ENCODE data around the gene SLC22A3.

The SLC22A3 gene

GRCh38 chr6:160429620-160429895 is 81.4 kb downstream of the SLC22A3 start:
- no CpG with 5 or more reads among the region's 4 CpGs for WGBS (ENCODE audit: extremely low coverage, insufficient coverage, insufficient read length)
- Histone ChIP-seq H4K8ac (ENCODE audit: low read depth, low read length) (no peak overlapping the region), H3K79me1 (ENCODE audit: low read length) (no peaks in the 10 kb centered on the region)

DNA sequence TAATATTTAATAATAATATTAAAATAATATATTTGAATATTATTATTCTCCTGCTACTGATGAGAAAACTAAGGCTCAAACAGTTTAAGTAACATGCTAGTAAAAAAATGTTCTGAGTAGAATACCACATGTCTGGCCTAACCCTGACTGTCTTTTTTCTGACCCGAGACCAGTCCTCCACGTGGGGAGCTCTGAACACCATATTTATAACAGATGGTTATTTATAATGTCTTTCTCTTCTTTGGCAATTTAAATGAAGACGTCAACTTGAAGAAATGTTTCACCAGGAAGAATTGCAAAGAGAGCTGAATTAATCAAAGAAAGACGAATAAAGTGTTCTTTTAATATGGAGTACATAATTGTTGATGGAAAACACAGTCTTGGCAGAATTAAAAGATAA is 82.0 kb downstream of the SLC22A3 start:
- Histone ChIP-seq H2BK120ac (ENCODE audit: insufficient read depth, low read length, poor library complexity) (no peak overlapping the region), H2AFZ (ENCODE audit: insufficient read depth, low read length, poor library complexity) (no peak overlapping the region), H4K8ac (ENCODE audit: low read depth, low read length) (no peak overlapping the region), H2BK5ac (ENCODE audit: low read depth, low read length, poor library complexity) (no peak overlapping the region), H3K9ac (ENCODE audit: low read length) (no peak overlapping the region), H3K79me2 (ENCODE audit: control insufficient read depth, insufficient read depth, low read length, poor library complexity) (no peaks in the 10 kb centered on the region), H3K27me3 (ENCODE audit: insufficient read depth, low read length) (no peaks in the 10 kb centered on the region), H3K9me3 (ENCODE audit: insufficient read depth, low read depth, low read length) (no peaks in the 10 kb centered on the region), H4K91ac (ENCODE audit: low read depth, low read length) (no peak overlapping the region), H2AK5ac (ENCODE audit: low read length) (no peak overlapping the region), H3K36me3 (ENCODE audit: control insufficient read depth in 1 of 2, insufficient read depth in 2 of 2, low read length in 2 of 2) (no peaks in the 10 kb centered on the region), H3K4me1 (ENCODE audit: control insufficient read depth in 1 of 2, insufficient read depth in 2 of 2, low read length in 2 of 2) (peaks cover 0 to 3% of the 10 kb centered on the region in 2 experiments), H3K4me3 (ENCODE audit: low read depth, low read length) (no peak overlapping the region), H3K4ac (ENCODE audit: low read depth, low read length) (no peak overlapping the region), H2BK12ac (ENCODE audit: low read length) (no peak overlapping the region), H3K4me2 (ENCODE audit: low read length) (no peak overlapping the region), H3K18ac (ENCODE audit: low read length) (no peak overlapping the region), H3K79me1 (ENCODE audit: low read length) (no peaks in the 10 kb centered on the region), H4K12ac (ENCODE audit: low read depth, low read length) (no peak overlapping the region), H3K27ac (ENCODE audit: low read depth, low read length) (no peak overlapping the region), H3K14ac (ENCODE audit: low read length) (no peak overlapping the region), H3K23ac (ENCODE audit: low read length) (no peak overlapping the region)
- WGBS (ENCODE audit: extremely low coverage, insufficient coverage, insufficient read length): no CpG with 5 or more reads among the region's 4 CpGs
- DNase-seq: no peak

More at GRCh38 chr6:160429620-160429895, 81.4 kb downstream of the SLC22A3 start:
- no peak overlapping the region for H3K23ac ChIP-seq (ENCODE audit: low read length)
- no peak overlapping the region for H3K27ac ChIP-seq (ENCODE audit: low read depth, low read length)
- H2BK5ac ChIP-seq (ENCODE audit: low read depth, low read length, poor library complexity): no peak overlapping the region
- no peaks in the 10 kb centered on the region for H3K36me3 ChIP-seq (ENCODE audit: control insufficient read depth in 1 of 2, insufficient read depth in 2 of 2, low read length in 2 of 2)
- H3K4me1 ChIP-seq (ENCODE audit: control insufficient read depth in 1 of 2, insufficient read depth in 2 of 2, low read length in 2 of 2): peaks cover 0 to 3% of the 10 kb centered on the region in 2 experiments
- H4K91ac ChIP-seq (ENCODE audit: low read depth, low read length): no peak overlapping the region
- H3K79me2 ChIP-seq (ENCODE audit: control insufficient read depth, insufficient read depth, low read length, poor library complexity): no peaks in the 10 kb centered on the region
- no peak overlapping the region for H3K14ac ChIP-seq (ENCODE audit: low read length)
- H2BK120ac ChIP-seq (ENCODE audit: insufficient read depth, low read length, poor library complexity): no peak overlapping the region
- H3K27me3 ChIP-seq (ENCODE audit: insufficient read depth, low read length): no peaks in the 10 kb centered on the region
- H4K12ac ChIP-seq (ENCODE audit: low read depth, low read length): no peak overlapping the region
- no peak overlapping the region for H2BK12ac ChIP-seq (ENCODE audit: low read length)
- no peaks in the 10 kb centered on the region for H3K9me3 ChIP-seq (ENCODE audit: insufficient read depth, low read depth, low read length)
- no peak overlapping the region for H3K4me3 ChIP-seq (ENCODE audit: low read depth, low read length)
- H2AK5ac ChIP-seq (ENCODE audit: low read length): no peak overlapping the region
- H3K4me2 ChIP-seq (ENCODE audit: low read length): no peak overlapping the region
- H3K4ac ChIP-seq (ENCODE audit: low read depth, low read length): no peak overlapping the region
- no peak overlapping the region for H3K18ac ChIP-seq (ENCODE audit: low read length)
- no peak for DNase-seq
- H2AFZ ChIP-seq (ENCODE audit: insufficient read depth, low read length, poor library complexity): no peak overlapping the region
- H3K9ac ChIP-seq (ENCODE audit: low read length): no peak overlapping the region

GRCh38 chr6:160430751-160431150 is 82.6 kb downstream of the SLC22A3 start:
- no peaks in the 10 kb centered on the region for H3K9me3 ChIP-seq (ENCODE audit: insufficient read depth, low read depth, low read length)
- H2BK5ac ChIP-seq (ENCODE audit: low read depth, low read length, poor library complexity): no peak overlapping the region
- no peak overlapping the region for H3K9ac ChIP-seq (ENCODE audit: low read length)
- no peak overlapping the region for H2AK5ac ChIP-seq (ENCODE audit: low read length)
- WGBS (ENCODE audit: extremely low coverage, insufficient coverage, insufficient read length): no CpG with 5 or more reads among the region's 5 CpGs
- H3K23ac ChIP-seq (ENCODE audit: low read length): no peak overlapping the region
- H4K8ac ChIP-seq (ENCODE audit: low read depth, low read length): no peak overlapping the region
- no peak overlapping the region for H3K4ac ChIP-seq (ENCODE audit: low read depth, low read length)
- H3K79me1 ChIP-seq (ENCODE audit: low read length): no peaks in the 10 kb centered on the region
- no peak overlapping the region for H3K4me2 ChIP-seq (ENCODE audit: low read length)
- DNase-seq: no peak
- no peak overlapping the region for H4K91ac ChIP-seq (ENCODE audit: low read depth, low read length)
- no peak overlapping the region for H2BK120ac ChIP-seq (ENCODE audit: insufficient read depth, low read length, poor library complexity)
- no peaks in the 10 kb centered on the region for H3K27me3 ChIP-seq (ENCODE audit: insufficient read depth, low read length)
- H2AFZ ChIP-seq (ENCODE audit: insufficient read depth, low read length, poor library complexity): no peak overlapping the region
- no peaks in the 10 kb centered on the region for H3K36me3 ChIP-seq (ENCODE audit: control insufficient read depth in 1 of 2, insufficient read depth in 2 of 2, low read length in 2 of 2)
- no peak overlapping the region for H3K14ac ChIP-seq (ENCODE audit: low read length)
- no peak overlapping the region for H3K18ac ChIP-seq (ENCODE audit: low read length)
- H3K4me3 ChIP-seq (ENCODE audit: low read depth, low read length): no peak overlapping the region
- H3K27ac ChIP-seq (ENCODE audit: low read depth, low read length): no peak overlapping the region
- H3K79me2 ChIP-seq (ENCODE audit: control insufficient read depth, insufficient read depth, low read length, poor library complexity): no peaks in the 10 kb centered on the region
- H3K4me1 ChIP-seq (ENCODE audit: control insufficient read depth in 1 of 2, insufficient read depth in 2 of 2, low read length in 2 of 2): peaks cover 0 to 3% of the 10 kb centered on the region in 2 experiments
- no peak overlapping the region for H4K12ac ChIP-seq (ENCODE audit: low read depth, low read length)
- no peak overlapping the region for H2BK12ac ChIP-seq (ENCODE audit: low read length)

DNA sequence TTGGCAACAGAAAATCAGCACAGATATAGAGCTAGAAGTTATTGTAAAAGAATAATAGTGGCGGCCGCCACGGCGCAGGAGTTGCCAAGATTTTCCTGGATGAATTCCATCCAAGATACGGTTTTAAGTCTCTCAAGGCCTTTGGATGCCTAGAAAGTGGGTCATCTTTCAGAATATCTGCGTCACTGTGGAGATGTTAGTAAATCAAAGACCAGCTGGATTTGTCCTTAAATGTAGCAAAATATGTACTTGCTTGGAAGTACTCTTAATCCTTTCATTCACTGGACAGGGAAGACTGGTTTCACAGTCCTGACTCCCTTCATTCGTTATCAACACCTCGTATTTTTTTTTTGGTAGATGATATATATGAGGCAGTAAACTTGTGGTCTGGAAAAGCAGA is 83.0 kb downstream of the SLC22A3 start:
- no peaks in the 10 kb centered on the region for H3K79me2 ChIP-seq (ENCODE audit: control insufficient read depth, insufficient read depth, low read length, poor library complexity)
- no CpG with 5 or more reads among the region's 8 CpGs for WGBS (ENCODE audit: extremely low coverage, insufficient coverage, insufficient read length)
- H3K4me1 ChIP-seq (ENCODE audit: control insufficient read depth in 1 of 2, insufficient read depth in 2 of 2, low read length in 2 of 2): peaks cover 0 to 3% of the 10 kb centered on the region in 2 experiments
- H4K8ac ChIP-seq (ENCODE audit: low read depth, low read length): no peak overlapping the region
- H3K23ac ChIP-seq (ENCODE audit: low read length): no peak overlapping the region
- H4K91ac ChIP-seq (ENCODE audit: low read depth, low read length): no peak overlapping the region
- H3K4me2 ChIP-seq (ENCODE audit: low read length): no peak overlapping the region
- H2BK120ac ChIP-seq (ENCODE audit: insufficient read depth, low read length, poor library complexity): no peak overlapping the region
- H2AFZ ChIP-seq (ENCODE audit: insufficient read depth, low read length, poor library complexity): no peak overlapping the region
- H4K12ac ChIP-seq (ENCODE audit: low read depth, low read length): no peak overlapping the region
- H2BK5ac ChIP-seq (ENCODE audit: low read depth, low read length, poor library complexity): no peak overlapping the region
- DNase-seq: peak in 1 of 2 donors; percentile 6
- H3K9me3 ChIP-seq (ENCODE audit: insufficient read depth, low read depth, low read length): no peaks in the 10 kb centered on the region
- H3K79me1 ChIP-seq (ENCODE audit: low read length): no peaks in the 10 kb centered on the region
- no peaks in the 10 kb centered on the region for H3K36me3 ChIP-seq (ENCODE audit: control insufficient read depth in 1 of 2, insufficient read depth in 2 of 2, low read length in 2 of 2)
- H3K27me3 ChIP-seq (ENCODE audit: insufficient read depth, low read length): no peaks in the 10 kb centered on the region
- no peak overlapping the region for H2AK5ac ChIP-seq (ENCODE audit: low read length)
- no peak overlapping the region for H3K14ac ChIP-seq (ENCODE audit: low read length)
- no peak overlapping the region for H3K9ac ChIP-seq (ENCODE audit: low read length)
- no peak overlapping the region for H3K4ac ChIP-seq (ENCODE audit: low read depth, low read length)
- no peak overlapping the region for H3K4me3 ChIP-seq (ENCODE audit: low read depth, low read length)
- H3K27ac ChIP-seq (ENCODE audit: low read depth, low read length): no peak overlapping the region
- H3K18ac ChIP-seq (ENCODE audit: low read length): no peak overlapping the region
- H2BK12ac ChIP-seq (ENCODE audit: low read length): no peak overlapping the region
